Measurements from ENCODE around the gene PCDHB15.
A peak's percentile ranks its signal among the peaks of the same experiment; 100 is the strongest.
"Not testable (repeated sequence)": the region's sequence is repeated elsewhere in the genome, so short reads cannot be mapped to it uniquely, and the experiment has no call there.

The PCDHB15 gene

DNA sequence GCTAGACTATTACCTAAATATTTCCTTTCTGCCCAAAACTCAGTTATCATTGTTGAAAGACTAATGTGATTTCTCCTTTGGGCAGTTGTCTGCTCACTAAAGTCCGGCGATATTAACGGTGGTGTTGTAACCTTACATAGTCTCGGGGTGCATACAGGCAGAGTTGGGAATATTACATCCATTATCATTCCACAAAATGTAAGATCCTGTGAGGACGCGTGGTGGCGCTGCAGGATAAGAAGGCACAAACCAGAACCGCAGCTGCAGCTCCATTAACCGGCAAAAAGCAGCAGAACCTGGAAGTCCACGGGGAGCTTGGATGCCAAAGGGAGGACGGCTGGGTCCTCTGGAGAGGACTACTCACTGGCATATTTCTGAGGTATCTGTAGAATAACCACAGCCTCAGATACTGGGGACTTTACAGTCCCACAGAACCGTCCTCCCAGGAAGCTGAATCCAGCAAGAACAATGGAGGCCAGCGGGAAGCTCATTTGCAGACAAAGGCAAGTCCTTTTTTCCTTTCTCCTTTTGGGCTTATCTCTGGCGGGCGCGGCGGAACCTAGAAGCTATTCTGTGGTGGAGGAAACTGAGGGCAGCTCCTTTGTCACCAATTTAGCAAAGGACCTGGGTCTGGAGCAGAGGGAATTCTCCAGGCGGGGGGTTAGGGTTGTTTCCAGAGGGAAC is 31.4 kb upstream of the PCDHB15 start, which contains the start of gene PCDHB13:
PCDHB13 (plus strand) TSS at position 264 of the 684 bp plus-strand sequence; CDS start at position 469, 205 bp downstream.
- H3K27me3 ChIP-seq; H3K4me1 ChIP-seq; DNase-seq; intact Hi-C loops (cut with DNase I; ENCODE audit: low total_unique reads); H3K27ac ChIP-seq: not testable (repeated sequence)
- TF ChIP-seq, protein P1, sequence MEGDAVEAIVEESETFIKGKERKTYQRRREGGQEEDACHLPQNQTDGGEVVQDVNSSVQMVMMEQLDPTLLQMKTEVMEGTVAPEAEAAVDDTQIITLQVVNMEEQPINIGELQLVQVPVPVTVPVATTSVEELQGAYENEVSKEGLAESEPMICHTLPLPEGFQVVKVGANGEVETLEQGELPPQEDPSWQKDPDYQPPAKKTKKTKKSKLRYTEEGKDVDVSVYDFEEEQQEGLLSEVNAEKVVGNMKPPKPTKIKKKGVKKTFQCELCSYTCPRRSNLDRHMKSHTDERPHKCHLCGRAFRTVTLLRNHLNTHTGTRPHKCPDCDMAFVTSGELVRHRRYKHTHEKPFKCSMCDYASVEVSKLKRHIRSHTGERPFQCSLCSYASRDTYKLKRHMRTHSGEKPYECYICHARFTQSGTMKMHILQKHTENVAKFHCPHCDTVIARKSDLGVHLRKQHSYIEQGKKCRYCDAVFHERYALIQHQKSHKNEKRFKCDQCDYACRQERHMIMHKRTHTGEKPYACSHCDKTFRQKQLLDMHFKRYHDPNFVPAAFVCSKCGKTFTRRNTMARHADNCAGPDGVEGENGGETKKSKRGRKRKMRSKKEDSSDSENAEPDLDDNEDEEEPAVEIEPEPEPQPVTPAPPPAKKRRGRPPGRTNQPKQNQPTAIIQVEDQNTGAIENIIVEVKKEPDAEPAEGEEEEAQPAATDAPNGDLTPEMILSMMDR (IDR thresholded peaks at IDR 0.05) = peak; percentile 15 to 16
- Histone ChIP-seq H3K4me3 (peak within 1 kb of the TSS in 1 of 2 donors; percentile 22), H3K36me3 (peaks cover 5 to 34% (median 28%) of the 10 kb centered on the region in 3 donors), H3K9me3 (peaks cover 14 to 95% (median 72%) of the 10 kb centered on the region in 3 donors)

DNA sequence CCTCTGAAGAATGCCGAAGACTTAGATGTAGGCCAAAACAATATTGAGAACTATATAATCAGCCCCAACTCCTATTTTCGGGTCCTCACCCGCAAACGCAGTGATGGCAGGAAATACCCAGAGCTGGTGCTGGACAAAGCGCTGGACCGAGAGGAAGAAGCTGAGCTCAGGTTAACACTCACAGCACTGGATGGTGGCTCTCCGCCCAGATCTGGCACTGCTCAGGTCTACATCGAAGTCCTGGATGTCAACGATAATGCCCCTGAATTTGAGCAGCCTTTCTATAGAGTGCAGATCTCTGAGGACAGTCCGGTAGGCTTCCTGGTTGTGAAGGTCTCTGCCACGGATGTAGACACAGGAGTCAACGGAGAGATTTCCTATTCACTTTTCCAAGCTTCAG is 30.6 kb upstream of the PCDHB15 start:
- H3K4me3 ChIP-seq; intact Hi-C loops (cut with DNase I; ENCODE audit: low total_unique reads); H3K4me1 ChIP-seq; DNase-seq; H3K27ac ChIP-seq; H3K27me3 ChIP-seq: not testable (repeated sequence)
- Histone ChIP-seq H3K9me3 (peaks cover 19 to 95% (median 72%) of the 10 kb centered on the region in 3 donors), H3K36me3 (peaks cover 5 to 37% (median 35%) of the 10 kb centered on the region in 3 donors)

DNA sequence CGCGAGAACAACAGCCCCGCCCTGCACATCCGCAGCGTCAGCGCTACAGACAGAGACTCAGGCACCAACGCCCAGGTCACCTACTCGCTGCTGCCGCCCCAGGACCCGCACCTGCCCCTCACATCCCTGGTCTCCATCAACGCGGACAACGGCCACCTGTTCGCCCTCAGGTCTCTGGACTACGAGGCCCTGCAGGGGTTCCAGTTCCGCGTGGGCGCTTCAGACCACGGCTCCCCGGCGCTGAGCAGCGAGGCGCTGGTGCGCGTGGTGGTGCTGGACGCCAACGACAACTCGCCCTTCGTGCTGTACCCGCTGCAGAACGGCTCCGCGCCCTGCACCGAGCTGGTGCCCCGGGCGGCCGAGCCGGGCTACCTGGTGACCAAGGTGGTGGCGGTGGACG is 29.7 kb upstream of the PCDHB15 start:
- DNase-seq; H3K27me3 ChIP-seq; intact Hi-C loops (cut with DNase I; ENCODE audit: low total_unique reads); H3K27ac ChIP-seq; H3K4me1 ChIP-seq; H3K4me3 ChIP-seq: not testable (repeated sequence)
- peaks cover 5 to 45% (median 30%) of the 10 kb centered on the region in 3 donors for H3K36me3 ChIP-seq
- peaks cover 19 to 95% (median 73%) of the 10 kb centered on the region in 3 donors for H3K9me3 ChIP-seq

DNA sequence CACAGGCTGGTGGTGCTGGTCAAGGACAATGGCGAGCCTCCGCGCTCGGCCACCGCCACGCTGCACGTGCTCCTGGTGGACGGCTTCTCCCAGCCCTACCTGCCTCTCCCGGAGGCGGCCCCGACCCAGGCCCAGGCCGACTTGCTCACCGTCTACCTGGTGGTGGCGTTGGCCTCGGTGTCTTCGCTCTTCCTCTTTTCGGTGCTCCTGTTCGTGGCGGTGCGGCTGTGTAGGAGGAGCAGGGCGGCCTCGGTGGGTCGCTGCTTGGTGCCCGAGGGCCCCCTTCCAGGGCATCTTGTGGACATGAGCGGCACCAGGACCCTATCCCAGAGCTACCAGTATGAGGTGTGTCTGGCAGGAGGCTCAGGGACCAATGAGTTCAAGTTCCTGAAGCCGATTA is 29.2 kb upstream of the PCDHB15 start:
- DNase-seq; H3K4me1 ChIP-seq; H3K27me3 ChIP-seq; intact Hi-C loops (cut with DNase I; ENCODE audit: low total_unique reads); H3K27ac ChIP-seq; H3K4me3 ChIP-seq: not testable (repeated sequence)
- H3K9me3 ChIP-seq = peaks cover 24 to 97% (median 75%) of the 10 kb centered on the region in 3 donors
- H3K36me3 ChIP-seq = peaks cover 5 to 50% (median 30%) of the 10 kb centered on the region in 3 donors

DNA sequence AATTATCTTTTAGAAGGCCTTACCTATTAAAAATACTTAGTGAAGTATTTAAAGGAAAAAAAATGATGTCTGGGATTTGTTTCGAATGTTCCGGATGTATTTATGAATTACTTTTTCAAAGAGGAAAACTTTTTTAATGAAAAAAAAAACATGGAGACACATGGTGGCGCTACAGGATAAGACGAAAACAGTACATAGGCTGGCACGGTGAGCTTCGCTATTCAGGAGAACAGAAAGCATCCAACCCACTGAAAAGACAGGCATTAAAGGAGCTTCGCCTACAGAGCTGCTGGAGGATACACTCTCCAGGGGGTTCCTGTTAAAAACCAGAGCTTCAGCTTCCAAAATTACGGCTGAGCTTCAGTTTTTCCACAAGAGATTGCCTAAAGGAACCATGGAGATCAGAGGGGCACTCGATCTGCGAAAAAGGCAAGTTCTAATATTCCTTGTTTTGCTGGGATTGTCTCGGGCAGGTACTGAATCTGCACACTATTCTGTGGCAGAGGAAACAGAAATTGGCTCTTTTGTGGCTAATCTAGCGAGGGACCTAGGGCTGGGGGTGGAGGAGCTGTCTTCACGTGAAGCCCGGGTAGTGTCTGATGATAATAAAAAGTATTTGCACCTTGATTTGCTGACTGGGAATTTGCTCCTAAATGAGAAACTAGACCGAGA is 21.9 kb upstream of the PCDHB15 start, which contains the start of gene PCDHB14:
PCDHB14 (plus strand) TSS at position 232 of the 672 bp plus-strand sequence; CDS start at position 395, 163 bp downstream.
- no peak for DNase-seq
- Histone ChIP-seq H3K27me3 (no peaks in the 10 kb centered on the region), H3K27ac (no peak within 1 kb of the TSS), H3K9me3 (peaks cover 15 to 97% (median 85%) of the 10 kb centered on the region in 3 donors), H3K4me3 (peak within 1 kb of the TSS; percentile 19 to 34), H3K36me3 (peaks cover 5 to 47% (median 44%) of the 10 kb centered on the region in 3 donors), H3K4me1 (no peaks in the 10 kb centered on the region)
- intact Hi-C loops (cut with DNase I; ENCODE audit: low total_unique reads) = no loop called here
- TF ChIP-seq, protein P1 (IDR thresholded peaks at IDR 0.05) = no peak

DNA sequence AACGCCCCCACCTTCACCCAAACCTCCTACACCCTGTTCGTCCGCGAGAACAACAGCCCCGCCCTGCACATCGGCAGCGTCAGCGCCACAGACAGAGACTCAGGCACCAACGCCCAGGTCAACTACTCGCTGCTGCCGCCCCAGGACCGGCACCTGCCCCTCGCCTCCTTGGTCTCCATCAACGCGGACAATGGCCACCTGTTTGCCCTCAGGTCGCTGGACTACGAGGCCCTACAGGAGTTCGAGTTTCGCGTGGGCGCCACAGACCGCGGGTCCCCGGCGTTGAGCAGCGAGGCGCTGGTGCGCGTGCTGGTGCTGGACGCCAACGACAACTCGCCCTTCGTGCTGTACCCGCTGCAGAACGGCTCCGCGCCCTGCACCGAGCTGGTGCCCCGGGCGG is 20.4 kb upstream of the PCDHB15 start:
- DNase-seq; H3K4me3 ChIP-seq; intact Hi-C loops (cut with DNase I; ENCODE audit: low total_unique reads); H3K4me1 ChIP-seq; H3K27me3 ChIP-seq; H3K27ac ChIP-seq: not testable (repeated sequence)
- Histone ChIP-seq H3K36me3 (peaks cover 0 to 35% (median 28%) of the 10 kb centered on the region in 3 donors), H3K9me3 (peaks cover 9 to 90% (median 74%) of the 10 kb centered on the region in 3 donors)

DNA sequence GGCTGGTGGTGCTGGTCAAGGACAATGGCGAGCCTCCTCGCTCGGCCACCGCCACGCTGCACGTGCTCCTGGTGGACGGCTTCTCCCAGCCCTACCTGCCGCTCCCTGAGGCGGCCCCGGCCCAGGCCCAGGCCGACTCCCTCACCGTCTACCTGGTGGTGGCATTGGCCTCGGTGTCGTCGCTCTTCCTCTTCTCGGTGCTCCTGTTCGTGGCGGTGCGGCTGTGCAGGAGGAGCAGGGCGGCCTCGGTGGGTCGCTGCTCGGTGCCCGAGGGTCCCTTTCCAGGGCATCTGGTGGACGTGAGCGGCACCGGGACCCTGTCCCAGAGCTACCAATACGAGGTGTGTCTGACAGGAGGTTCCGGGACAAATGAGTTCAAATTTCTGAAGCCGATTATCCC is 19.8 kb upstream of the PCDHB15 start:
- H3K4me1 ChIP-seq; DNase-seq; intact Hi-C loops (cut with DNase I; ENCODE audit: low total_unique reads); H3K4me3 ChIP-seq; H3K27ac ChIP-seq; H3K27me3 ChIP-seq: not testable (repeated sequence)
- Histone ChIP-seq H3K36me3 (peaks cover 0 to 35% (median 23%) of the 10 kb centered on the region in 3 donors), H3K9me3 (peaks cover 9 to 88% (median 72%) of the 10 kb centered on the region in 3 donors)

Data from tibial artery (tissue), 4 donors.